CD4-positive, alpha-beta T cell treated with Interleukin-2 at 100 ng/mL for 4 hours (primary cell): ENCODE data around the gene MBIP.

Experiments
- DNase-seq: peaks from one replicate; pipeline ENCODE4 v3.0.0-alpha.2; 2020; ENCODE audit warnings: low spot score

MBIP gene

GRCh38 chr14:36264107-36264506 lies 56.3 kb downstream of the MBIP start:
- DNase-seq: no peak

- no peak for DNase-seq
These were observed 59.3 kb downstream of the MBIP start for GRCh38 chr14:36260970-36261640.

- no peak for DNase-seq
These were observed 62.2 kb downstream of the MBIP start for GRCh38 chr14:36258241-36258640.

GRCh38 chr14:36256126-36256801 lies 64.2 kb downstream of the MBIP start:
- no peak for DNase-seq

- no peak for DNase-seq
These were observed 66.3 kb downstream of the MBIP start for GRCh38 chr14:36254020-36254624.
